Putamen (tissue), 1 donor: ENCODE data around the gene NHERF1.

Source experiments
- DNase-seq: peaks from one replicate; pipeline ENCODE4 v3.0.0-alpha.2; 2016; ENCODE audit warnings: low spot score

The NHERF1 gene

GRCh38 chr17:74768069-74768762, 19.8 kb downstream of the NHERF1 start:
- no peak for DNase-seq

DNA sequence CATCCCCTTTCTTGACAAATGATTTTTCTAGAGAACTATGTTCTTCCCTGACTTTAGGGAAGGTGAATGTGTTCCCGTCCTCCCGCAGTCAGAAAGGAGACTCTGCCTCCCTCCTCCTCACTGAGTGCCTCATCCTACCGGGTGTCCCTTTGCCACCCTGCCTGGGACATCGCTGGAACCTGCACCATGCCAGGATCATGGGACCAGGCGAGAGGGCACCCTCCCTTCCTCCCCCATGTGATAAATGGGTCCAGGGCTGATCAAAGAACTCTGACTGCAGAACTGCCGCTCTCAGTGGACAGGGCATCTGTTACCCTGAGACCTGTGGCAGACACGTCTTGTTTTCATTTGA, 20.3 kb downstream of the NHERF1 start:
- DNase-seq: no peak

DNA sequence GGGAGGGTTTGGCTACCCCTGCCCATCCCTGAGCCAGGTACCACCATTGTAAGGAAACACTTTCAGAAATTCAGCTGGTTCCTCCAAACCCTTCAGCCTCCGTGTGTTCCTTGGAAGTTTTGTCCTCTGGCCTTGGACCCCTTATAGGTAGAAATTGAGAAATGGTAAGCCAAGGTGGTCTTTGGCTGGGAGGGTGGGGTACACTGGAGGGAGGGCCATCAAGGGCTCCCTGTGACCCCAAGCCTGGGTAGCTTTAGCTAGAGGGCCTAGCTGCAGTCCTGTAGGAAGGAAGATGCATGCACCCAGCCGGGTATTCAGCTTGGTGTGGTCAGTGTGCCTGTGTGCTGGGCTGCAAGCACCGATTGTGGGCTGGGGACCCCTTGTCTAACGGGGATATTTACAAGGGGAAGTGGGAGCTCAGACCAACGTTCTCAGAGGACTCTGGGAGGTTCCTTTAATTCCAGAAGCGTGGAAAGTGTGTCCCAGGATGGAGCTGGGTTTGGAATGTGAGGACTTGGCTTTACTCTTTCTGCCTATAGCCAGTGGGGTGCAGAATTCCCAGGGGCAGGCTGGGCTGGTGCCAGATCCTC, 20.9 kb downstream of the NHERF1 start:
- DNase-seq: no peak

DNA sequence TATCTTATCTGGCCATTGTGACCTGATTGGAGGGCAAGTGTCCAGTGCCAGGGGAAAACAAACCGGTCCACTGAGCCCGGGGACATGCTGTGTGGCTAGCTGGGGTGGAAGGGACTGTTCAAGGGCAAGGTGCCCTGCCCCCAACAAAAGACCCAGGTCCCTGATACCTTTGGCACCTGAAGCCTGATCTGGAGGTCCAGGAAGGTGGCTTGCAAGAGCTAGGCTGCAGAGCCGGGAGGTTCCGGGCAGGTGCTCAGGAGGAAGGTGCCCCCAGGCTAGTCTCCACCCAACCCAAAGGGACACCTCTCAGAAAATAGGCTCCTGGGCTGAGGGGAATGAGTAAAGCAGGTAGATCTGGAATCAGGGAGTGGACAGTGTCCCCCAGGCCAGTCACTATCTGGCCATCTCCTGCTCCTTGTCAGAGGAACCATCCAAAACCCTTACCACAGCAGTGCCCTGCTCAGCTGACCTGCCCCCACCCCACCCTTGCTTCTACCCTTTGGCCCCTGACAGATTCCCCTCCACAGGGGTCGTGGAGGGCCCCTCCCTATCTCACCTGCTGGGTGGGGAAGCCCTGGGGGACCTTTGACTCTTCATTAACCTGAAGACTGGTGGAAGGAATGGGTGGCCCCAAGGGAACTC, 21.5 kb downstream of the NHERF1 start:
- no peak for DNase-seq

- DNase-seq: no peak
Measured at GRCh38 chr17:74770498-74771318, 22.3 kb downstream of the NHERF1 start.

DNA sequence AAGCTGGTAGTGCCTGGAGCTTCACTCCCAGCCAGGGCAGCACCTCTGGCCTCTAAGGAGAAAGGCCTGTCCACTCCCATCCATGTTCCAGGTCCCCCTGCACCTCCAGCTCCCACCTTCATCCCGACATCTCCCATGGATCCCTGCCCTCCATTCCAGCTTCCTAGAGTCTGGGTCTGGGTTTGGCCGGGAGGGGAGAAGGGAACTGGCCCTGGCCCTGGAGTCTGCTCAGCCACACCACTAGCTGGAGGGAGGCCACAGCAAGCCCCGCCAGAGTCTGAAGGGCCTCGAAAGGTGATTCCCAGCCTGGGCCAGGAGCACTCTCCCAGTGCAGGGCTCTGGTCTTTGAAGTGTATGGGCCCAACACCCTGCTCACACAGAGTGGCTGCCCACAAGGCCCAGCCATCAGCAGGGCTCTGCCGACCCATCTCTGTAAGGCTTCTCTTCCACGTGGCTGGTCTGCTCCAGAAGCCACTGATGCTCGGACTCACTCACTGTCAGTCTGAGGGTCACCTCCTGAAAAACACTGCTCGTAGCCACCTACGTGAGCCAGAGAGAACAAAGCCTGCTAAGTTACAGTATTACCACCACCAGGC, 23.0 kb downstream of the NHERF1 start:
- DNase-seq: no peak

GRCh38 chr17:74772053-74772452, 23.6 kb downstream of the NHERF1 start:
- no peak for DNase-seq

- no peak for DNase-seq
Measured at GRCh38 chr17:74773414-74773813, 25.0 kb downstream of the NHERF1 start.

- DNase-seq: no peak
Measured at GRCh38 chr17:74773871-74774286, 25.5 kb downstream of the NHERF1 start.

GRCh38 chr17:74775409-74776043, 27.1 kb downstream of the NHERF1 start:
- no peak for DNase-seq

GRCh38 chr17:74776044-74776962, 27.9 kb downstream of the NHERF1 start, which contains the start of gene NAT9:
Gene NAT9, minus strand, starts transcription at chr17:74776345. Its CDS starts 647 bp downstream, at chr17:74775698.
- peak; percentile 92 for DNase-seq

- DNase-seq: no peak
Measured at GRCh38 chr17:74776990-74777389, 28.6 kb downstream of the NHERF1 start.

DNA sequence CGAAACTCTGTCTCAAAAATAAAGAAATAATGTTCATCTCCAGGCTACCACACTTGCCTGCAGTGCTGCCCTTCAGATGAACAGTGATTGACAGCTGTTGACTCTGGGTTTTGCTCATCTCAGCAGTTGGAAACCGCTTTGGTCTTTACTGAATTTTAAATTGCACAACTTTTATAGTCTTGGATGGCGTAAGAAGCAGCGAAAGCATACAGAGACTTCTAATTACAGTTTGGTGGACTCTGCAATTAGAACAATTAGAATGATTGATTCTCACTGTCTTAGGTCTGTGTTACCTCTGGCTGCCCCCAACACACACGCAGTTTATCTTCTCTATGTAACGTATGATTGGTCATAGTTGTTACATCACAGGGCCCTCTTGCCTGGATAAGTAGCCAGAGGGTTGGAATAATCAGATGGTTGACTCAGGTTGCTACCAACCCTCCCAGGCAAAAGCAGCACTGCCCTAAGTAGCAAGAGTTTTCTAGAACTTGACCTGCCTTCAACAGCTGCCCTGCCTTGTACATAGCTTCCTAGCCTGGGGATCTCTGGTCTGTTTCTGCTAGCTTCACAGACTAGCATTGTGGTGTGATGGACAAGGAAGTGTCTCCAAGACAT, 29.6 kb downstream of the NHERF1 start:
- DNase-seq: no peak

GRCh38 chr17:74778960-74779359, 30.5 kb downstream of the NHERF1 start:
- DNase-seq: no peak

- DNase-seq: no peak
Measured at GRCh38 chr17:74779501-74779900, 31.1 kb downstream of the NHERF1 start.

GRCh38 chr17:74779948-74780400, 31.5 kb downstream of the NHERF1 start:
- DNase-seq: no peak

DNA sequence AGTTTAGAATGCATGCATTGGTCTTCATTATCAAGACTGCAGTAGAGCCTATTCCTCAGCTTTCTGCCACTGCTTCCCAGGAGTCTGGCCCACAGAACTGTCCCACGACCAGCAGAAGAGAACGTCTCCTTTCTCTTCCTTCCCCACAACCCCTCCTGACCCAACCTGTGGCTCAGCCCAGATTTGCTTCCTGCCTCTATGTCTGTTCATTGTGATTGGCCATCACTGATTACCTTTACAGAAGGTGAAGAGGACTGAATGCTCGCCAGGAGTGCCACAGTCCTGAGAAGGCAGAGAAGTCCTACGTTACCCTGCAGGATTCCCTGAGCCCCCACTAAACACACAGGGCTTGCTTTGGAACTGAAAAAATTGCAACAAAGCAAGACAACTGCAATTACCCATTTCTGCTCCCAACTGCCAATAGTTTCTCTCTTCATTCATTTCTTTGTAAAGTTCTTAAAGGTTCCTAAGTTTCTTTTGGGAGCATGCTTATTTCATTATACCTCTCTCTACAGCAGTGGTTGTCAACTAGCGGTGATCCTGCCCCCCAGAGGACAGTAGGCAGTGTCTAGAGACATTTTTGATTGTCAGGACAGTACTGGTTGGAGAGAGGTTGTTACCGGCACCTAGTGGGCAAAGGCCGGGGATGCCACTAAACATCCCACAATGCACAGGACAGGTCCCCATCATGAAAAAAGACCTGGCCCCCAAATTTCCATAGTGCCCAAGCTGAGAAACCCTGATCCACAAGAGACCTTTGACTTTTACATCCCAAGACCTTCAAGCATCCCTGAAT, 32.2 kb downstream of the NHERF1 start:
- peak; percentile 58 for DNase-seq

DNA sequence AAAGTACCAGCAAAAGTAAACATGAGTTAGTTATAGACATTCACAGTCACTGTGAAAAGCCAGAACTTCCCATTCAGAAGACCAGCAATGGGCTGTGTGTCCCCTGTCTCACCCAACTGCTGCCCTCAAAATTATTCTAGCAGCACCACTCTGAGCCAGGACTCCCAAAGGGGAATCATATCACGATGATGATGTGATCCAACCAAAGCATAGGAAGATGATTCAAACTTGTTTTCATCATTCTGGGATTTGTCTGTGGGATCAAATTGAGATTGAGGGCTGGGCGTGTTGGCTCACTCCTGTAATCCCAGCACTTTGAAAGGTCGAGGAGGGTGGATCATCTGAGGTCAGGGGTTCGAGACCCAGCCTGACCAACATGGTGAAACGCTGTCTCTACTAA, 34.1 kb downstream of the NHERF1 start:
- no peak for DNase-seq

DNA sequence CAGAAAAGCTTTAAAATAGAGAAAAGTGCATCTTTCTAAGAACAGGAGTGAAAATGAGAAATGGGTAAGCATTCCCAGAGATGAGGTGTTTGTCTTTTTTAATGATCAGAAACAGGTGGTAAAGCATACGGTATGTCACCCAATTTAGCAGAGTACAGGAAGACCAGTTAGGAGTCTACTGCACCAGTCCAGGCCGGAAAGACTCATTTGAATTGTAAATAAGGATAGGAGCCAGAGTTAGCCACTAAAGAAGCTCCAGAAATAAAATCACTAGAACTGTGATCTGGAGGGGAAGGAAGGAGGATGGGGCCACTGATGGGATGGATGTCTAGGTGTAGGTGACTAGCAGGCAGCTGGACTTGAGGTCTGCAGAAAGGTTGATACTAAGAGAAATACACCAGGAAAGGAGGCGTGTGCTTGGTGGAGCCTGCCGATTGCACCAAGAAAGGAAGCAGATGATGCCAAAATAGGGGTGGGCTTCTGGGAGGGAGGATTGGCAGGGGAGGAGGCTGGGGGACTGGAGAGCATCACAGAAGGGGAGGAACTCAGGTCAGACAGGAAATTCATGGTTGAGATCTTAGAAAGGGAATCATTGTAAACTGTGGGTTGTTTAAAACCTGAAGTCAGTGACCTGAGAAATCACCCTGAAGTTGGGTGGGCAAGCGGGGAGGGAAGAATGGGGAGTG, 35.8 kb downstream of the NHERF1 start:
- no peak for DNase-seq
